Fibroblast of skin of right quadriceps (primary cell): ENCODE data around the gene PRX.
"Not testable (repeated sequence)": the region's sequence is repeated elsewhere in the genome, so short reads cannot be mapped to it uniquely, and the experiment has no call there.

Experiments
- DNase-seq: peaks from one replicate; pipeline ENCODE4 v3.0.0-alpha.2; 2013

The PRX gene

GRCh38 chr19:40383668-40384248 is 29.4 kb downstream of the PRX start:
- DNase-seq: no peak

- DNase-seq: no peak
Measured at GRCh38 chr19:40381321-40381720, 31.9 kb downstream of the PRX start.

DNA sequence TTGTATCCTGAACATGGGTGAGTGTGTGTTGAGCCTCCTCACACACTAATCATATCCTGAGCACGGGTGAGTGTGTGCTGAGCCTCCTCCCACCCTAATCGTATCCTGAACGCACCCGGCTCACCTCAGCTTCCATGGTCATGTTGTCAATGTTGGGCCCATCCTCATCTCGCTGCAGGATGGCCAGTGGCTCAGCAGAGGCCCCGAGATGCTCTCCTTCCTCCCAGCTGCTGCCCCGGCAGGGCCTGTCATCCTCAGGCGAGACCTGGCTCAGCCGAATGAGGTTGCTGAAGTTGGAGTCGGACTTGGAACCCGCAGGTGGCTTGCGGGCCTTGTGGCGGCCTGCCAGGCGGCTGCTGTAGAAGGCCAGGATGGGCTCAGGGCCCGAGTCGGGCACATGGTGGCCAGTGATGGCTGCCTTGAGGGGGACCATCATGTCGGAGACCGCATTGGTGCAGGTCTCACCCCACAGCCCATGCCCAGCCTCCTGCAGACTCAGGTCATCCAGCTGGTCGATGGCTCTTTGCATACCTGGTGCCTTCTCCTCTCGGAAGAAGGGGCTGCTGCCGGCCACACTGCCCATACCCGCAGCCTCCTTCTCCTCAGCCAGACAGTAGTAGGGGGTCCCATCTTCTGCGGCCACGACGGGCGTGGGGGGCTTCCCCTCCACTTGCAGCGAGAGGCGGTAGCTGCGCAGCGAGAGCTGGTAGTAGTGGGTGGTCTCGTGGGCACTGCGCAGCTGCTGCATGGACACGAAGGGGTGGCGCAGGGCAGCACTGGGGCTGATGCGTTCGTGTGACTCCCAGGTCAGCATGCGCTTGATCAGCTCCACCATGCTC is 32.8 kb downstream of the PRX start:
- no peak for DNase-seq

- no peak for DNase-seq
Measured at GRCh38 chr19:40379446-40380198, 33.6 kb downstream of the PRX start.

- DNase-seq: no peak
Measured at GRCh38 chr19:40378509-40378908, 34.7 kb downstream of the PRX start.

DNA sequence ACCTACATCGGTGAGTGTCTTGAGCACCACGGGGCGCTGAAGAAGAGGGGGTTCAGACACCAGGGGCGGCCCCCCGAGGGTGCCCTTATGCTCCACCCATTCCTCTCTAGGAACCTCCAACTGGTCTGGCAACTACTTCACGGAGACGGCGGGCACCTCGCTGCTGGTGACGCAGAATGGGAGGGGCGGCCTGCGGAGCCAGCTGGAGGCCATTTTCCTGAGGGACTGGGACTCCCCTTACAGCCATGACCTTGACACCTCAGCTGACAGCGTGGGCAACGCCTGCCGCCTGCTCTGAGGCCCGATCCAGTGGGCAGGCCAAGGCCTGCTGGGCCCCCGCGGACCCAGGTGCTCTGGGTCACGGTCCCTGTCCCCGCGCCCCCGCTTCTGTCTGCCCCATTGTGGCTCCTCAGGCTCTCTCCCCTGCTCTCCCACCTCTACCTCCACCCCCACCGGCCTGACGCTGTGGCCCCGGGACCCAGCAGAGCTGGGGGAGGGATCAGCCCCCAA is 35.2 kb downstream of the PRX start:
- no peak for DNase-seq

DNA sequence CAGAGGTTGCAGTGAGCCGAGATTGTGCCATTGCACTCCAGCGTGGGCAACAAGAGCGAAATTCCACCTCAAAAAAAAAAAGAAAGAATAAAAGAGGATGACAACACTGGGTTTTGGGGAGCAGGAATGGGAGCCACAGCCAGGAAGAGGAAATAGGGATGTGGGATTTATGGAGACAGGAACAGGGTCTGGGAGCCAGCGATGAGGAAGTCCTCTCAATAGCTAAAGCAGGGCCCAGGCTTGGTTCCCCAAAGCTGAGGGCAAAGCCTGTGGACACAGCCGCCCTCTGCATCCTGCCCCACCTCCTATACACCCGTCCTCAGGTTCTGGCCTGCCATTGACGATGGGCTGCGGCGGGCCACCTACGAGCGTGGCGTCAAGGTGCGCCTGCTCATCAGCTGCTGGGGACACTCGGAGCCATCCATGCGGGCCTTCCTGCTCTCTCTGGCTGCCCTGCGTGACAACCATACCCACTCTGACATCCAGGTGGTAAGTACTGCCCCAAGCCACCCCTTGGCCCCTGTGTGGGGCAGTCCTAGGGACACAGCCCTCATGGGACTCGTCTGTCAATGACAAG is 36.8 kb downstream of the PRX start:
- no peak for DNase-seq

DNA sequence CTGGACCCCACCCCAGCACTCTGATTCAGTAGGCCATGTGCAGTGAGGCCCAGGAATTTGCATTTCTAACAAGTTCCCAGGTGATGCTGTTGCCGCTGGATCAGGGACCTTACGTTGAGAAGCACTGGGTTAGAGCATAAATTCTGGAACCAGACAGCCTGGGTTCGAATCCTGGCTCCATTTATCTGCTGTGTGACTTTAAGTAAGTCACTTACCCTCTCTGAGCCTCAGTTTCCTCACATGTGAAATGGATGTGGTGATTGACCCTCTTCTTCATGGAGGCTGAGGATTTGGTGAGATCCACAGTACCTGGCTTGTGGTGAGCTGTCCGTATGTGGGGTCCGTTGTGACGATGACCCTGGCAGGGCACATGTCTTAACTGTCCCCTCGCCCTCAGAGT is 39.1 kb downstream of the PRX start:
- no peak for DNase-seq

DNA sequence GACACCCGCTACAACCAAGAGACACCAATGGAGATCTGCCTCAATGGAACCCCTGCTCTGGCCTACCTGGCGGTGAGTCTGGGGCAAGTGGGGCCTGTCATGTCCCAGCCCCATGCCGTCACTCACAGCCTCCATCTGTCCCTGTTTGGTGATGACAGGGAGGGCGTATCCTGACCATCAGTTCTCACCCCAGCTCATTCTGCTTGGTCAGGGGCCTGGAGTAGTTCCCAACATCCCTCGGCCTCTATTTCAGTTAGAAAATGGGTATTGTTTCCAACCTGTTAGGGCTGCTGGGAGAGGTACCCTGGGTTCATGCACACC is 41.4 kb downstream of the PRX start:
- DNase-seq: no peak

DNA sequence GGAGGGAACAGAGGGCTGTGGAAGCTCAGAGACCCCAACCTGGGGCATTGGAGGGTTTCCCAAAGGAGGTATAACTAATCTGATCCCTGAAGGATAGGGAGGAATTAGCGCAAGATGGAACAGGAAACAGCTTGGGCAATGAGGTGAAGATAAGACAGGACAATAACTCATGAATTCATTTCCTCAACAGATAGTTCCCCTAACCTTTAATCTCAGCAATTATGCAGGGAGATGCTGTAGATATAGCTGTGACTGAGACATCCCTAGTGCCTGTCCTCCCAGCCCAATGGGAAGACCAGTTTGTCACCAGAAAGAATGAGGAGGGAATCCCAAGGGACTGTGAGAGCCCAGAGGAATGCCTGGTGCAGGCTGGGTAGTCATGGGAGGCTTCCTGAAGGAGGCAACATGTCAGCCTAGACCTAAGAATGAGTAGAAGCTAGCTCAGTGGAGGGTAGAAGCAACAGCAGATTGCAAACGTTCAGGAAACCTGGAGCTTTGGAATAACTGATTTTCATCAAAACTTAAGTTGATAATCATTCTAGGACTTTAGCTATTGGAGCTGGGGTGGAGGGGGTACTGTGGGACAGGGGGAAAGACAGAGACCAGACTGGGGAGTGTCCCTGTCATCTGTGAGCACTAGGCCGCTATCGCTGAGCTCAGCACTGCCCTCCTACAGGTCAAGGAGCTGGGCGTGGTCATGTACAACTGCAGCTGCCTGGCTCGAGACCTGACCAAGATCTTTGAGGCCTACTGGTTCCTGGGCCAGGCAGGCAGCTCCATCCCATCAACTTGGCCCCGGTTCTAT is 42.0 kb downstream of the PRX start:
- no peak for DNase-seq

- DNase-seq: not testable (repeated sequence)
Measured at GRCh38 chr19:40370253-40370652, 42.9 kb downstream of the PRX start.

GRCh38 chr19:40369797-40370196 is 43.4 kb downstream of the PRX start:
- DNase-seq: no peak

- no peak for DNase-seq
Measured at GRCh38 chr19:40367577-40368434, 45.4 kb downstream of the PRX start.

DNA sequence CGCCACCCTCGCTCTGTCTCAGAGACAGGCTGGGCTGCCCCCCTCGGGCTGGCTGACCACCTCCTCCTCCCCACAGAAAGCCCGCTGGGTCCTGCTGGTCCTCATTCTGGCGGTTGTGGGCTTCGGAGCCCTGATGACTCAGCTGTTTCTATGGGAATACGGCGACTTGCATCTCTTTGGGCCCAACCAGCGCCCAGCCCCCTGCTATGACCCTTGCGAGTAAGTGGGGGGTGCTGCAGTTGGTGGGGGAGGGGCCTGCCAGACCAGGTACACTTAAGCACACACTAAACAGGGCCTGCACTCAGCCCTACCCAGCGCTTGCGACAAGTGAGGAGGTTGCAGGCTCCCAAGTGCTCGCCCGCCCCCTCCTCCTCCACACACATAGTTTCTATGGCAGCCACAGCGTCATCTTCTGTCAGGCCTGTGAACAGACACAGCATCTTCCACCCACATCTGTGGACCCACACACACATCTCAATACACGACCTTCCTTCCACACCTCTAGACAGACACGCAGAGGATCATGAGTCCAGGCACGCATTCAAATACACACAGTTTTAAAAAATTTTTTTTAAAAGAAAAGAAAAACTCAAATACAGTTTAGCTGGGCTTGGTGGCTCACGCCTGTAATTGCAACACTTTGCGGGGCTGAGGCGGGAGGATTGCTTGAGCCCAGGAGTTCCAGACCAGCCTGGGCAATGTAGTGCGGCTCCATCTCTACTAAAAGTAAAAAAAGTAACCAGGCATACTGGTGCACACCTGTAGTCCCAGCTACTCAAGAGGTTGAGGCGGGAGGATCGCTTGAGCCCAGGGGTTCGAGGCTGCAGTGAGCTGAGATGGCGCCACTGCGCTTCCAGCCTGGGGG is 46.2 kb downstream of the PRX start:
- DNase-seq: peak; percentile 55

GRCh38 chr19:40365613-40366401 is 47.4 kb downstream of the PRX start:
- DNase-seq: peak; percentile 76

GRCh38 chr19:40365010-40365409 is 48.2 kb downstream of the PRX start:
- DNase-seq: no peak

GRCh38 chr19:40363069-40363468 is 50.1 kb downstream of the PRX start:
- DNase-seq: no peak

GRCh38 chr19:40362160-40362559 is 51.0 kb downstream of the PRX start:
- no peak for DNase-seq

- DNase-seq: no peak
Measured at GRCh38 chr19:40360708-40361241, 52.4 kb downstream of the PRX start.
